Measurements from ENCODE around the gene ACSL4.

ACSL4 gene

DNA sequence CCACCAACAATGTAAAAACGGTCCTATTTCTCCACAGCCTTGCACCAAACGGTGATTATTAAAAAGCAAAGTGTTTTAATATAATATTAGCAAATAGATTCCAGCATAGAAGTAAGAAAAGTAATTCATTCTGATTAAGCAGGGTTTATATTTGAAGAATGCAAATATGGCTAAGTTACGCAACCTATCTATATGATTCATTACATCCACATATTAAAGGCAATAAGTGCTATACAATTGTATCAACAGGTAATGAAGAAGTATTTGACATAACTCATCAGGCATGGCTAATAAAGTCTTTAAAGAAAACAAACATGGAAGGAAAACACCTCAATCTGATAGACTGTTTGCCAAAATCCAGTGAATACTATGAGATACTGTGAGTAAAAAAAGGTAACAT, 137.0 kb downstream of the ACSL4 start:
- no peak for DNase-seq (ENCODE audit: low read depth)
- H3K27me3 ChIP-seq (replicated peaks; ENCODE audit: control insufficient read depth, insufficient read depth, low read length) = peaks cover 58% of the 10 kb centered on the region
- no peak overlapping the region for H3K9ac ChIP-seq (ENCODE audit: low read length)
- no peaks in the 10 kb centered on the region for H3K4me1 ChIP-seq (ENCODE audit: control insufficient read depth, insufficient read depth, low read length)
- H3K9me3 ChIP-seq (ENCODE audit: control insufficient read depth, low read length) = peaks cover 7% of the 10 kb centered on the region
- H3K36me3 ChIP-seq (ENCODE audit: control insufficient read depth, insufficient read depth, low read length, severe bottlenecking) = no peaks in the 10 kb centered on the region
- no peak overlapping the region for H3K4me3 ChIP-seq (ENCODE audit: low read length)
